GM19463 (cell line): ENCODE results near the gene APBA1.

ENCODE experiments used
- ATAC-seq: cut with Tn5 transposase; IDR thresholded peaks from one replicate; pipeline ENCODE4 v1.9.1; 2021; ENCODE audit warnings: mild to moderate bottlenecking, moderate library complexity; ENCODE audit not compliant: unreplicated experiment

The APBA1 gene

DNA sequence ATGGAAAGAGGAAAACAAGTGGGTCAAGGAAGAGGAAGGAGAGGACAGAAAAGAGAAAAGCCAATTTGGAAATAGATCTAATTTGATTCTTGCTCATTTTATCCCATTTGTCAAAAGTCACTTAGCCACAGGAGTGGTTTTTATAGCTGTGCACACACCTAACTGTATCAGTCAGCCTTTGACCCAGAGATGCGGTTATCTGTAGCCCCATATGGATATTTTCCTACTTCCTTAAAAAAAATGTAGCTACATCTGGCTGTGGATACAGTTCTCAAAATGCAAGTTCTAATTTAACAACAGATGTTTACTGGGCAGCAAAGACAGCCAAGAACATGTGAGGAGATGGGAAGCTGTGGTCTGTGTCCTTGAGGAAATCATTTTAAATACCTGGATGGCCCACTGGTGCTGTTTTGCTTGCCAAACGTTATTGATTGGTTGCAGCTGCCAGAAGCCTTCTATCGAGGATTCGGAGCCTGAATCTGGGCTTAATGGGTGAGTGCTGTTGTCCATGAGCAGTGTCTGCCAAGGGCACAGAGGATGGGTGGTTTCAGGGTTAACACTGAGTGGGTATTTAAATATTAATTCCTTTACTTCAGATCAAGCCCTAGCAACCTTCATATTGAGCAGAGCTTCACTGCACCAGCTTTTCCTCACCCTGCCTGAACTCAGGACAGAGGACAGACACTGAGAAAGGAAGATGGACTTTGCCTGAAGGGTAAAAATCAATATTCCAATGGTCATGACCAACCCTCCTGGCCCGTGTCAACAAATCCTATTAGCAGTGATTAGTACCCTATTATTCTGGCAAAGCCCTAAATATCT lies 92.2 kb downstream of the APBA1 start:
- ATAC-seq, result no peak

DNA sequence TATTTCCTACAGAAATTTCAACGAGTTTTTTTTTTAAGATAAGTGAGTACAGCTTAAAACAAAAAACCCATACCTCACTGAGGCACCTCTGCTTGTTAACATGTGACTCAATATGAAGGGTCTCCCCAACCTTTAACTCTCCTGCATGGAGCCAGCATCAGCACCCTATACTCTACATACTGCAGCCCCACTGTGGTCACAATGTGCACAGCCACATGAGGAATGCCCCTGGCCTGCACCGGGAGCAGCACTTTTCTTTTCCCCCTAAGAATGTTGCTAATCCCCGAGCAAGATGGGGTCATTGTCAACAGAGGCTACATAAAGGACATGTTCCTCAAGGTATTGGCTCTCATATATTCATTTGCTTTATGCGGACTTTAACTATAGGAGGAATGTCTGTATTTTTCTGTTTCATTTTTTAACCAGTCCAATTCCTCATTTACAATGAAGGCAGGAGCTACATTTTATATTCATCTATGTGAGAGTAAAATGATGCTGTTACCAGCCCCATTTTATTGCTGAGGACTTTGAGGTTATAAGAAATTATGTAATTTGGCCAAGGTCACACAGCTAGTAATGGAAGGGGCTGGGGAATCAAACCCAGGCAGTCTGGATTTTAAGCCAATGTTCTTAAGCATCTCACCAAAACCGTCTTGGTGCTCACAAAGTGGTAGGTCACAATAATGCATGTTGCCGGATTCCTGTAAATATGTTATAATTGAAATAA lies 93.0 kb downstream of the APBA1 start:
- ATAC-seq, result no peak

- ATAC-seq, result no peak
These were observed 94.1 kb downstream of the APBA1 start for GRCh38 chr9:69578026-69578425.

DNA sequence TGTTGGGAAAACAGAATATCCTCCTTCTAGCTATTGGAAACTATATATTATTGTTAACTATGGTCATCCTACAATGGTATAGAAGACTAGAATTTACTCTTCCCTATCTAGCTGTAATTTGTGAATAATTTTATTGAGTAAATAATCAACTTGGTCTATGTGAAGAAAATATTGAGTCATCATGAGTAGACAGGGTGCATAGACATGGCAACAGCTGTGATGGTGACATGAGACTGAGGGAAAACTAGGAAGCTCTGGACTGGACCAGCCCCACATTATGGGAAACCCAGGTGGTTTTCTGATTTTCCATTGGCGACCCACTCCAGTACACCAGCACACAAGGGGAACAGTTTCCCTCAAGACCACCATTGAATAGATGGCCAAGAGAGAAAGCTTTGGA lies 95.0 kb downstream of the APBA1 start:
- no peak for ATAC-seq

GRCh38 chr9:69574057-69574456 lies 98.1 kb downstream of the APBA1 start:
- no peak for ATAC-seq

DNA sequence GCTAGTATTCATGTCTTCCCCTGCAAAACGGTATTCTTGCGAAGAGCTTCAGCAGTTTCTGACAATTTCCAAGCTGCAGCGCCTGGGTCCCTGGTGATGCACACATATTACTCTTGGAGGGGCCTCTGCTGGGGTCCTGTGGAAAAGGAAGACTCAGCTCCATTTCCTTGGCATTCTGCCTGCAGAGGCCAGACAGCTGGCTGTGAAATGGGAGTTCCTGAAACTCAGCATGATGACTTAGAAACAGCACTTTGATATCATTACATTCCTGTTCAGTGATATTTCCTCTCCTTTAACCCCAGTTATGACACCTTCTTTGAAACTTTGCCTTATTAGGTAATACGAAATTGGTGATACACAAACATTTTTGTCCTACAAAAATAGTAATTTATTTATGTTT lies 98.5 kb downstream of the APBA1 start:
- ATAC-seq, result no peak

DNA sequence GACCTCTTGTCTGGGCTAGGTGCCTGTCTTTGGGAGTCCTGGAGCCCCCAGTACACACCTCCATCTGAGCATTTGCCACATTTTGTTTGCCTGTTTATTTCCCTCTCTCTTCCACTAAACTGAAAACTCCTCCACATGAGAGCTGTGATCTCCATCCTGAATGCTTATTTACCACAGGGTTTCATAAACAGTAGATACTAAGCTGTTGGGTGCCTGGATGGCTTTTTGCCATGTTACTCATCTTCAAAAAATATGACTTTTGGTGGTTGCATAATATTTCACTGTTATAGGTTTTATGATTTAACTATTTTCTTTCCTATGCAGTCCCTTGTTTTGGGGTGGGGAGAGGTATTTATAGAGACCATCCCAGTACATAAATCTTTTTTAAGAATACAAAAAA lies 99.6 kb downstream of the APBA1 start:
- no peak for ATAC-seq

DNA sequence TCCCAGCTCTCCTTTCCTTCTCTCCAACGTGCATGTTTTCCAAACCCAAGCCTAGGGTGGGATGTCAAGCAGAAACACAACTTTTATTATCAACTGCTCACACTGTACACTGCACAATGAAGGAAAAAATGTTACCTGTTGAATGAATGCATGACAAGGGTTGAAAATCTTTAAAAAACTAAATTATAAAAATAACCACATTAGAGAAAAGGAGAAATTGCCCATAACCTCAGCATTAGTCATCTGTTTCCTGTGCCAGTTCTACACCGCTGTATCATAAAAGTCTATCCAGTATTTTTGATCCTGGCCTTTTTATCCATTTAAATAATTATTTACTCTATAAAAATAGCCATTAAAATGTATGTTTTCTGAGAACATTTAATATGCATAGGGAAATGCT lies 101.1 kb downstream of the APBA1 start:
- ATAC-seq, result no peak

DNA sequence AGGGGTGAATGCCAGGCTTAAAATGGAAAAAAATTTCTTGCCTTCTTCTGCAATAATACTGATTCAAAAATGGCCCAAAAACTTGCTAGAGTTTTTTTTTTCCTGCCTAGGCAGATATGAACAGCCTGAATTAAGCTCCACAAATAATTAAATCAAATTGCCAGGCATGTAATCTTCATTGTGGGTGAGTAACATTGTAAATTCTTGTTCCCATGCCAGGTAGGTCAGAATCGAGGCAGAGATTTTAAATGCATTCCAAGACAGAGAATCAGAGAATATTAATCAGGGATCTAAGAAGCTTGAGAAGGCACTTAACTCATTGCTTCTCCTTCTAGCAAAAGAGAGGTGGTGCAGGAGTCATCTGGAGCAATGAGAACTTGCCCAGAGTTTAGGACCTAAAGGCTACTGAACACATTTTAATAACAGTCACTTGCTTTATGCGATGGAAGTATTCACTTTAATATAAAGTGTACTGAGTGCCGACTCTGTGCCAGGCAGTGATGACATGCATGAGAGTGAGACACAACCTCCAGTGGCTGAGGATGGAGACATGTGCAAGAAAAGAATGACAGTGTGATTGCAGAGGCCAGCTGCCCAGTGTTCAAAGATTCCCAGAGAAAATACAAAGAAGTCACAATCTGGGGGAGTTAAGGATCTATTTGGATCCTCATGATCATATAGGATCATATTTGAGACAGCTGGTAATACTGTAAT lies 102.3 kb downstream of the APBA1 start:
- no peak for ATAC-seq

- ATAC-seq, result no peak
These were observed 107.6 kb downstream of the APBA1 start for GRCh38 chr9:69564557-69564956.

- ATAC-seq, result no peak
These were observed 113.0 kb downstream of the APBA1 start for GRCh38 chr9:69559126-69559525.

GRCh38 chr9:69556707-69557106 lies 115.5 kb downstream of the APBA1 start:
- ATAC-seq, result no peak

DNA sequence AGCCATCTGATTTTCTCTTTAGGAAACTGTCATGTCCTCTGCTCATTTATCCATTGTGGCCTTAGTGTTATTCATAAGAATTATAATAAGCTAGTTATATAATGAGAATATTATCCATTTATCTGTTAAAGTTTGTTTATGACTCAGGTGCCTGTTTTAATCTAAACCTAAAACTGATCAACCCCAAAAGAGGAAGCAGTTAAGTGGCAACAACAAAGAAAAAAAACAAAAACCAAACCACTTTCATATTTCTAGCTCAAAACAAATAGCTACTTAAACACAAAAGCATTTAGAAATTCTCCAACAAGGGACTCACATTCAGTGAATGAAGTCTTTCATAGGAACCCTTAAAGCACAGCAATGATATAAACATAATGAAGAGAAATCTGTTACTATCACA lies 116.4 kb downstream of the APBA1 start:
- no peak for ATAC-seq

DNA sequence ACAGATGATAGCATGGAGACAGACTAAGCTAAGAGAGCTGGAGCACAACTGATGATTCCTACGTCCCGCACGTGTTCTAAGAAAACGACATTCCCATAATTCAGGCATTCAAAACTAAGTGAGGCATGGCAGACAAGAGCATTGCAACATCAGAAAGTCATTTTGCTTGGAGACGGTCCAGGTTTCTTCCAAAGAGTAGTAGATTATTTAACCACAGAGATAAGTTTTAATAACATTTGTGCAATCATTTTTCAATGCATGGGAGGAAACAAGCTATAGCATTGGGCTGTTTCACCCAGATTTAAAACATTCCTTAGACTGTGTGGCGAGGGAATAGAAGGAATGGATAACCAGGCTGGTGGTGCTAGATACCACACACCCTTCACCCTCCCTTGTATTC lies 117.2 kb downstream of the APBA1 start:
- ATAC-seq, result no peak

GRCh38 chr9:69549310-69550202 lies 122.6 kb downstream of the APBA1 start:
- peak; percentile 65 for ATAC-seq

- no peak for ATAC-seq
These were observed 123.5 kb downstream of the APBA1 start for GRCh38 chr9:69548681-69549080.

GRCh38 chr9:69546265-69546664 lies 125.9 kb downstream of the APBA1 start:
- ATAC-seq, result no peak

DNA sequence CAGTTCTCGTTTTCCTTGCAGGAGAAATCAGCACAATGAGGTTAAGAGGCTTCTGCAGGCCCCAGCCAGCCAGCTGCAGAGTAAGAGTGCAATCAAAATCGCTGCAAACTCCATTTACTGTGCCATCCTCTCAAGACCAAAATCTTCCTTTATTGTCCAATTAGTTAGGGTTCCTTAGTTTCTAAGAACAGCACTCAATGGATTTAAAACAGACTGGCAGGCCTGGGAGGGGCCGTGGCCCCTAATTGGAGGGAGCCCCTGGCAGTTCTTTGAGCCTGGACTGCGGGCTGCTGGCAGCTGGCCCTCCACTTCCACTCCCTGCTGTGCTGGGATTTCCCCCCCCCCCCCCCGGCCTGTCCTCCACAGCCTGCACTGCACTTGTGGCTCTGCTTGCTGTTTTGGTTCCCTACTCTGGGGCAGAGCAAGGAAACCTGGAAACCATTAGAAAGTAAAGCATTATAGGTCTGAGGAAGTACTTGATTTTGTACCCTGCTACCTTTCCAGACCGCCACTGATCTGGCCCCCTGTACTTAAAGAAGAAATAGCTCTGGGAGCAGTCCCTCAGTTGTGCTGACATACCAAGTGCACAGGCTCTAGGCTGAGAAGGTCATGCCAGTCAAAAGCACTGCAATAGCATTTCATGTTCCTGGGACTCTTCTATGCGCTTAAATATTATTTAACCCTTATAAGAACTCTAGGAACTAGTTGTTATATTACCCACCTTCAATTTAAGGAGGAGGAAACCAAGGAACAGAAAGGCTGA lies 129.0 kb downstream of the APBA1 start:
- peak; percentile 83 for ATAC-seq

DNA sequence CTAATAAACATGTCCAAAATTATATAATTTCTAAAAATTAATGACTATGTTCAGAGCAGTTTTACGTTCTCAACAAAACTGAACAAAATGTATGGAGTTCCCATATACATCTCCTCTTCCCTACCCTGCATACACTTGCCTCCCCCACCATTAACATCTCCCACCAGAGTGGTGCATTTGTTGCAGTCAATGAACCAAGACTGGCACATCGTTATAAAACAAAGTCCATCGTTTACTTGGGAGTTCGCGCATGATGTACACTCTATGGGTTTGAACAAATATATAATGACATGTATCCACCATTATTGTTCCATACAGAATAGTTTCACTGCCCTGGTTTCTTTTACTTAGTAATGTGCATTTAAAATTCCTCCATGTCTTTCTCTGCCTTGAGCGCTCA lies 130.1 kb downstream of the APBA1 start:
- ATAC-seq, result no peak

DNA sequence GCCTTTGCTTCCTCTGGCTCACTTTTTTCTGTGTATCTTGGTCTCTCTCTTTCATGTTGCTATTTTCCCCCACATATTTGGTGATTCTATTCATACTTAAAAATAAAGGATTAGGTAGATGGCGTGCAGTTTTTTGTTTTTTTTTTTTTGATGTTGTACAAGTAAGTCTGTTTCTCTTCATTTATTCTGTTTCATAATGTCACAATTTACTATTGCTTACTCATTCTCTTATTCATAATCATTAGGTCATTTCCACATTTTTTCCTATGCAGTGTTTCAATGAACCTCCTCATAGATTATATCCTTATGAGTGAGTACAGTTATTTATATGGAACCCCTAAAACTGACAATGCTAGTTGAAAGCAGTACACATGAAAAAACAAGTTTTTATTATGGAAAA lies 136.3 kb downstream of the APBA1 start:
- no peak for ATAC-seq
